Measurements from ENCODE around the gene TAF3.
"Not testable (repeated sequence)": the region's sequence is repeated elsewhere in the genome, so short reads cannot be mapped to it uniquely, and the experiment has no call there.

Gene TAF3

GRCh38 chr10:7984325-7984724 is 166.0 kb downstream of the TAF3 start:
- DNase-seq: no peak

- DNase-seq: no peak
Measured at GRCh38 chr10:7984896-7985295, 166.6 kb downstream of the TAF3 start.

GRCh38 chr10:7986851-7987250 is 168.5 kb downstream of the TAF3 start:
- DNase-seq: no peak

- no peak for DNase-seq
Measured at GRCh38 chr10:7988989-7989388, 170.7 kb downstream of the TAF3 start.

- DNase-seq: no peak
Measured at GRCh38 chr10:7998831-7999230, 180.5 kb downstream of the TAF3 start.

GRCh38 chr10:8004469-8005000 is 186.2 kb downstream of the TAF3 start:
- DNase-seq: no peak

- DNase-seq: no peak
Measured at GRCh38 chr10:8006274-8006999, 188.1 kb downstream of the TAF3 start.

GRCh38 chr10:8009031-8009430 is 190.7 kb downstream of the TAF3 start:
- no peak for DNase-seq

GRCh38 chr10:8013006-8013405 is 194.7 kb downstream of the TAF3 start:
- no peak for DNase-seq

- no peak for DNase-seq
Measured at GRCh38 chr10:8013619-8014018, 195.3 kb downstream of the TAF3 start.

- no peak for DNase-seq
Measured at GRCh38 chr10:8014649-8015048, 196.3 kb downstream of the TAF3 start.

GRCh38 chr10:8017277-8017676 is 199.0 kb downstream of the TAF3 start:
- no peak for DNase-seq

- DNase-seq: no peak
Measured at GRCh38 chr10:8023321-8023720, 205.0 kb downstream of the TAF3 start.

- DNase-seq: no peak
Measured at GRCh38 chr10:8023851-8024250, 205.5 kb downstream of the TAF3 start.

- DNase-seq: no peak
Measured at GRCh38 chr10:8026349-8027259, 208.3 kb downstream of the TAF3 start.

- not testable (repeated sequence) for DNase-seq
Measured at GRCh38 chr10:8031211-8031610, 212.9 kb downstream of the TAF3 start.

GRCh38 chr10:8032558-8032957 is 214.3 kb downstream of the TAF3 start:
- DNase-seq: no peak

GRCh38 chr10:8033812-8034465 is 215.6 kb downstream of the TAF3 start:
- DNase-seq: no peak

- no peak for DNase-seq
Measured at GRCh38 chr10:8034466-8035005, 216.2 kb downstream of the TAF3 start.

- no peak for DNase-seq
Measured at GRCh38 chr10:8035006-8035640, 216.8 kb downstream of the TAF3 start.

- no peak for DNase-seq
Measured at GRCh38 chr10:8035641-8036470, 217.6 kb downstream of the TAF3 start.
